ENCODE measurements around the gene TRPC4. TPM values are rescaled to one million over a fixed set of nuclear protein-coding genes. Genes with fewer than 3 reads are reported as not detected.

Gene TRPC4
- total and polyA plus RNA-seq, 7 donors, result 0.64 to 11.8 (median 9.4) TPM; not detected in 1

GRCh38 chr13:37868691-37869505 lies 674 bp downstream of the TRPC4 start:
- TF ChIP-seq CTCF (IDR thresholded peaks at IDR 0.05), result no peak
- TF ChIP-seq POLR2AphosphoS5 (IDR thresholded peaks at IDR 0.05), result no peak
- Histone ChIP-seq H3K9me3 (no peaks in the 10 kb centered on the region), H3K27me3 (no peaks in the 10 kb centered on the region), H3K4me3 (peak overlapping the region; percentile 62 to 81 (median 73)), H3K36me3 (no peaks in the 10 kb centered on the region), H3K27ac (peak overlapping the region in 3 of 4 donors; percentile 72 to 83 (median 79)), H3K4me1 (peaks cover 0 to 41% (median 3%) of the 10 kb centered on the region in 4 donors)
- 9 to 15% methylated on average over 27 of the region's 27 CpGs for WGBS, 2 donors
- no peak for DNase-seq
- intact Hi-C loops (cut with DNase I), result loop anchor here (5.0 to 10.0 kb wide), 3 partner anchors 94 to 478 kb away; partner anchors contain the start of gene UFM1

- no peaks in the 10 kb centered on the region for H3K27me3 ChIP-seq
- WGBS, 2 donors, result 92 to 96% methylated on average over 1 of the region's 1 CpG
- intact Hi-C loops (cut with DNase I), result loop anchor here (10.0 kb wide), 2 partner anchors 89 to 219 kb away; no protein-coding TSS in a partner anchor
Observed at GRCh38 chr13:37863708-37864107, 5.9 kb downstream of the TRPC4 start.

GRCh38 chr13:37835392-37835791 lies 34.2 kb downstream of the TRPC4 start:
- intact Hi-C loops (cut with DNase I), result no loop called here
- no peaks in the 10 kb centered on the region for H3K9me3 ChIP-seq
- H3K27me3 ChIP-seq, result no peaks in the 10 kb centered on the region
- H3K36me3 ChIP-seq, result no peaks in the 10 kb centered on the region
- no peaks in the 10 kb centered on the region for H3K4me1 ChIP-seq
- TF ChIP-seq EP300 (IDR thresholded peaks at IDR 0.05), result no peak
- TF ChIP-seq CTCF (IDR thresholded peaks at IDR 0.05), result no peak
- TF ChIP-seq POLR2AphosphoS5 (IDR thresholded peaks at IDR 0.05), result no peak
- TF ChIP-seq POLR2A (IDR thresholded peaks at IDR 0.05), result no peak
- 89 to 91% methylated on average over 4 of the region's 4 CpGs for WGBS, 2 donors
- no peak overlapping the region for H3K4me3 ChIP-seq
- no peak overlapping the region for H3K27ac ChIP-seq
- no peak for DNase-seq

More at GRCh38 chr13:37863708-37864107, 5.9 kb downstream of the TRPC4 start:
- peaks cover 0 to 73% (median 19%) of the 10 kb centered on the region in 4 donors for H3K4me1 ChIP-seq
- no peak for DNase-seq
- H3K36me3 ChIP-seq, result no peaks in the 10 kb centered on the region
- no peak for TF ChIP-seq POLR2A (IDR thresholded peaks at IDR 0.05)
- TF ChIP-seq POLR2AphosphoS5 (IDR thresholded peaks at IDR 0.05), result no peak
- no peak for TF ChIP-seq CTCF (IDR thresholded peaks at IDR 0.05)
- TF ChIP-seq EP300 (IDR thresholded peaks at IDR 0.05), result no peak
- no peaks in the 10 kb centered on the region for H3K9me3 ChIP-seq
- peak overlapping the region in 2 of 4 donors; percentile 52 to 53 for H3K27ac ChIP-seq
- no peak overlapping the region for H3K4me3 ChIP-seq

- TF ChIP-seq POLR2A (IDR thresholded peaks at IDR 0.05), result no peak
- TF ChIP-seq POLR2AphosphoS5 (IDR thresholded peaks at IDR 0.05), result no peak
- no peak for TF ChIP-seq CTCF (IDR thresholded peaks at IDR 0.05)
- no peak for TF ChIP-seq EP300 (IDR thresholded peaks at IDR 0.05)
- no peaks in the 10 kb centered on the region for H3K9me3 ChIP-seq
- H3K36me3 ChIP-seq, result no peaks in the 10 kb centered on the region
- no peaks in the 10 kb centered on the region for H3K27me3 ChIP-seq
- no peak overlapping the region for H3K27ac ChIP-seq
- DNase-seq, result no peak
- 73 to 76% methylated on average over 4 of the region's 4 CpGs for WGBS, 2 donors
- H3K4me1 ChIP-seq, result no peaks in the 10 kb centered on the region
- H3K4me3 ChIP-seq, result no peak overlapping the region
- intact Hi-C loops (cut with DNase I), result no loop called here
Observed at GRCh38 chr13:37833411-37833810, 36.2 kb downstream of the TRPC4 start.
